Activated CD8-positive, alpha-beta memory T cell treated with anti-CD3 and anti-CD28 coated beads for 48 hours (primary cell): Measurements from ENCODE around the gene GRWD1.
"Not testable (repeated sequence)": the region's sequence is repeated elsewhere in the genome, so short reads cannot be mapped to it uniquely, and the experiment has no call there.

Experiments used
- DNase-seq, 3 experiments: peaks; one replicate each; pipeline ENCODE4 v3.0.0-alpha.2; 2020; ENCODE audit warnings: low read depth in 2 of 3, low spot score in 2 of 3

GRWD1 gene

GRCh38 chr19:48478339-48479256 lies 32.8 kb downstream of the GRWD1 start:
- DNase-seq: no peak

- DNase-seq: no peak
These were observed 33.9 kb downstream of the GRWD1 start for GRCh38 chr19:48479686-48480085.

- DNase-seq: no peak
These were observed 34.4 kb downstream of the GRWD1 start for GRCh38 chr19:48480183-48480557.

GRCh38 chr19:48480558-48481500 lies 35.0 kb downstream of the GRWD1 start:
- peak in 2 of 3 experiments; percentile 27 to 34 for DNase-seq

GRCh38 chr19:48481846-48482639 lies 36.3 kb downstream of the GRWD1 start:
- no peak for DNase-seq

GRCh38 chr19:48483301-48483700 lies 37.5 kb downstream of the GRWD1 start:
- DNase-seq: no peak

GRCh38 chr19:48484247-48484893 lies 38.6 kb downstream of the GRWD1 start:
- DNase-seq: no peak

- no peak for DNase-seq
These were observed 39.3 kb downstream of the GRWD1 start for GRCh38 chr19:48484931-48485612.

GRCh38 chr19:48486706-48487105 lies 40.9 kb downstream of the GRWD1 start:
- DNase-seq: not testable (repeated sequence)

GRCh38 chr19:48487544-48487943 lies 41.8 kb downstream of the GRWD1 start:
- DNase-seq: no peak

GRCh38 chr19:48487948-48488347 lies 42.2 kb downstream of the GRWD1 start:
- no peak for DNase-seq

GRCh38 chr19:48488478-48488877 lies 42.7 kb downstream of the GRWD1 start:
- DNase-seq: not testable (repeated sequence)

- DNase-seq: peak; percentile 65 to 82 (median 68)
These were observed 43.9 kb downstream of the GRWD1 start for GRCh38 chr19:48489608-48490216.

- no peak for DNase-seq
These were observed 45.4 kb downstream of the GRWD1 start for GRCh38 chr19:48490981-48491792.

GRCh38 chr19:48491793-48492123 lies 46.0 kb downstream of the GRWD1 start:
- DNase-seq: no peak

- peak; percentile 52 to 80 (median 57) for DNase-seq
These were observed 47.3 kb downstream of the GRWD1 start for GRCh38 chr19:48492925-48493717.

GRCh38 chr19:48493718-48494401 lies 48.1 kb downstream of the GRWD1 start:
- no peak for DNase-seq
